Astrocyte (in vitro differentiated cells and primary cell): ENCODE results near the gene PRR5L.

Experiments
- CTCF ChIP-seq: IDR thresholded peaks from 2 replicates; pipeline ENCODE4 v1.5.1; 2011; ENCODE audit warnings: low read depth, mild to moderate bottlenecking, inconsistent platforms, low read length, moderate library complexity; ENCODE audit not compliant: insufficient read depth
- EZH2 ChIP-seq: IDR thresholded peaks from 2 replicates; pipeline ENCODE4 v1.6.1; 2012; ENCODE audit warnings: mild to moderate bottlenecking, low read length, inconsistent platforms; ENCODE audit not compliant: insufficient read depth

DNA sequence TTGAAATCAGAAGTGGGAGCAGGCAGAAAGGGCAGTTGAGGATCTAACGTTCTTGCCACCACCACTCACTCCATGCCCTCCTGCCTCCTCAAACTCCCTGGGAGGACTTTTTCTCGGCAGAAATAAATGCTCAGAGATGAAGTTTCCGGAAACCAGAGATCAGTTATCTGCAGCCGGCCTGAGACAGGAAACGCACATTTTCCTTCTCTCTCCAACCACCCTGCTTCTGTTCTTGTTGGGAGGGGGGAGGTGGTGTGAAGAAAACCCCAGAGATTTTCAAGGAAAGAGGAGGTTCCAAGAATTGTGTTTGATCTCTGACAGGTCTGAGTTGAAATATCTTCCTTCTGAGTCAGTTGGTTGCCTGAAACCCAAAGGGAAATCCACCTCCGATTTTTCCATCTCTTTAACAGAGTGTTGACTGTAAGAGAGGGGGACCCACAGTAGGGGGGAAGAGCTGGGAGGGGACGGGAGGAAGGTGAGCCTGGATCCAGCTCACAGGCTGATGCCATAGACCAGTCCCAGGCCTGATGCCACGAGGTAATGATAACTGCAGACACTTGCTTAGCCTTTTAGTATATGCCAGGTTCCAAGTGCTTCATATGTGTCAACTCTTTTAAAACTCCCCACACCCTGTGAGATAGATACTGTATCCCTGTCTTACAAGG, 113.2 kb downstream of the PRR5L start:
- TF ChIP-seq CTCF (no peak), EZH2 (no peak)
